K562 (cell line): ENCODE results near the gene CSF2RB. TPM values are rescaled to one million over a fixed set of nuclear protein-coding genes. Genes with fewer than 3 reads are reported as not detected.

Experiments
- ARID1B ChIP-seq: fragments of 450-650 bp; IDR thresholded peaks from 2 replicates; pipeline ENCODE4 v1.6.1; 2016; ENCODE audit warnings: antibody characterized with exemption, mild to moderate bottlenecking, inconsistent platforms
- ATF1 ChIP-seq, 2 experiments: fragments of 450-650 bp in 1 of 2; IDR thresholded peaks; 2 replicates each; pipeline ENCODE4 v1.6.1; 2016; ENCODE audit warnings: missing compliant biosample characterization in 1 of 2, missing genetic modification characterization in 1 of 2
- CC2D1A ChIP-seq: fragments of 450-650 bp; IDR thresholded peaks from 2 replicates; pipeline ENCODE4 v1.6.1; 2017; ENCODE audit warnings: mild to moderate bottlenecking
- CEBPG ChIP-seq, 3 experiments: fragments of 200-800 bp in 1 of 3; sonication (Bioruptor generic) in 1 of 3; sonication (generic) in 1 of 3; formaldehyde crosslinking in 1 of 3; IDR thresholded peaks in 2 of 3; conservative IDR thresholded peaks in 1 of 3; 2 replicates each; pipeline versions ENCODE4 v1.6.1 to v1.8.0; 2016 to 2022; ENCODE audit warnings: missing compliant biosample characterization in 2 of 3, missing genetic modification characterization in 2 of 3, mild to moderate bottlenecking in 1 of 3, missing genetic modification reagents in 1 of 3
- CTCF ChIP-seq, 3 experiments: IDR thresholded peaks in 2 of 3; conservative IDR thresholded peaks in 1 of 3; 2 replicates each; pipeline ENCODE4 v1.5.1; 2011 to 2012; ENCODE audit warnings: low read length in 3 of 3, mild to moderate bottlenecking in 3 of 3, control low read depth in 2 of 3, improper control_type of control experiment in 1 of 3, inconsistent platforms in 1 of 3, low read depth in 1 of 3, mixed read lengths in 1 of 3, moderate library complexity in 1 of 3; ENCODE audit not compliant: insufficient read depth in 2 of 3
- DEAF1 ChIP-seq: fragments of 450-650 bp; formaldehyde crosslinking; IDR thresholded peaks from 2 replicates; pipeline ENCODE4 v1.4.0; 2020; ENCODE audit warnings: mild to moderate bottlenecking, moderate library complexity
- MGA ChIP-seq: fragments of 450-650 bp; IDR thresholded peaks from 2 replicates; pipeline ENCODE4 v1.6.1; 2016; ENCODE audit warnings: mild to moderate bottlenecking, moderate library complexity
- ZNF121 ChIP-seq: sonication (generic); formaldehyde crosslinking; conservative IDR thresholded peaks from 2 replicates; pipeline ENCODE4 v1.8.0; 2022; ENCODE audit warnings: missing genetic modification reagents
- ZNF347 ChIP-seq: fragments of 450-650 bp; formaldehyde crosslinking; IDR thresholded peaks from 2 replicates; pipeline ENCODE4 v1.4.0; 2020; ENCODE audit warnings: low read depth, mild to moderate bottlenecking, moderate library complexity
- polyA plus RNA-seq, 8 experiments: library from polyadenylated mRNA; depleted of rRNA in 4 of 8; stranded (reverse) in 5 of 8; unstranded in 3 of 8; fragments of >200 nt; fragmentation: Nextera tagmentation in 2 of 8; fragmentation: Illumina TruSeq in 1 of 8; extraction: Ambion mirVana in 2 of 8; extraction: Trizol in 1 of 8; gene quantifications; 2 replicates each; pipeline versions ENCODE4 v1.2.1 to v1.2.3, GENCODE V29; 2011 to 2014; ENCODE audit warnings: inconsistent platforms in 1 of 8, missing spikeins in 1 of 8
- total RNA-seq, 7 experiments: library from RNA; depleted of rRNA in 6 of 7; stranded (reverse); fragments of >200 nt in 6 of 7; fragmentation: Illumina TruSeq in 2 of 7; extraction: Trizol in 2 of 7; gene quantifications; 2 replicates each; pipeline versions ENCODE4 v1.2.1 to v1.2.3, GENCODE V29; 2011 to 2021; ENCODE audit warnings: low replicate concordance in 1 of 7

The CSF2RB gene
- total and polyA plus RNA-seq, 9 of the 15 experiments (the other 6 are each of a cell fraction or from before 2014, with no cell fraction given), result 0.04 to 1.0 (median 0.36) TPM

GRCh38 chr22:36977947-36978660 lies 64.7 kb downstream of the CSF2RB start (continued):
- TF ChIP-seq MGA (0 out of 2 replicates have a peak, but pooled peaks have one; percentile 1), CTCF (IDR thresholded peaks at IDR 0.05 in 2 of 3, conservative IDR thresholded peaks at IDR 0.05 in 1 of 3; ENCODE audit: insufficient read depth in 2 of 3, low read depth in 1 of 3, low read length in 3 of 3) (peak; percentile 82 to 86 (median 83)), ZNF347 (no peak), ARID1B (0 out of 2 replicates have a peak, but pooled peaks have one; percentile 12), CC2D1A (peak; percentile 62; the same call in 1 of the 2 replicates), ZNF121 (CRISPR knock-in tag) (no peak), DEAF1 (CRISPR knock-in tag) (peak; percentile 56), CEBPG (CRISPR knock-in tag; IDR thresholded peaks at IDR 0.05) (no peak), CEBPG (tag; conservative IDR thresholded peaks at IDR 0.05 in 1 of 2, IDR thresholded peaks at IDR 0.05 in 1 of 2) (0 out of 4 replicates have a peak, but pooled peaks have one; percentile 18 to 26), ATF1 (CRISPR knock-in tag; IDR thresholded peaks at IDR 0.05) (no peak), ATF1 (tag; IDR thresholded peaks at IDR 0.05) (peak; percentile 61; the same call in 1 of the 2 replicates)
